HG02759 (cell line): Measurements from ENCODE around the gene RPS6KA3.
"Not testable (repeated sequence)": the region's sequence is repeated elsewhere in the genome, so short reads cannot be mapped to it uniquely, and the experiment has no call there.

ENCODE experiments used
- ATAC-seq: cut with Tn5 transposase; IDR thresholded peaks from one replicate; pipeline ENCODE4 v1.9.1; 2021; ENCODE audit warnings: mild to moderate bottlenecking, moderate library complexity; ENCODE audit not compliant: unreplicated experiment

The RPS6KA3 gene

GRCh38 chrX:20224814-20225487, 41.8 kb downstream of the RPS6KA3 start:
- peak; percentile 88 for ATAC-seq

- ATAC-seq = no peak
Observed at GRCh38 chrX:20221902-20222301, 44.8 kb downstream of the RPS6KA3 start.

GRCh38 chrX:20218836-20219505, 47.7 kb downstream of the RPS6KA3 start:
- ATAC-seq = no peak

GRCh38 chrX:20217906-20218305, 48.8 kb downstream of the RPS6KA3 start:
- ATAC-seq = no peak

GRCh38 chrX:20217271-20217670, 49.4 kb downstream of the RPS6KA3 start:
- no peak for ATAC-seq

GRCh38 chrX:20215565-20215964, 51.1 kb downstream of the RPS6KA3 start:
- ATAC-seq = no peak

GRCh38 chrX:20212486-20213089, 54.1 kb downstream of the RPS6KA3 start:
- ATAC-seq = peak; percentile 77

GRCh38 chrX:20211261-20211786, 55.4 kb downstream of the RPS6KA3 start:
- ATAC-seq = no peak

- peak; percentile 97 for ATAC-seq
Observed at GRCh38 chrX:20205927-20206708, 60.6 kb downstream of the RPS6KA3 start.

- no peak for ATAC-seq
Observed at GRCh38 chrX:20204351-20204750, 62.4 kb downstream of the RPS6KA3 start.

GRCh38 chrX:20197641-20198210, 69.0 kb downstream of the RPS6KA3 start:
- ATAC-seq = no peak

GRCh38 chrX:20189171-20189570, 77.5 kb downstream of the RPS6KA3 start:
- no peak for ATAC-seq

GRCh38 chrX:20181598-20182329, 84.9 kb downstream of the RPS6KA3 start:
- peak; percentile 77 for ATAC-seq

GRCh38 chrX:20177093-20177492, 89.6 kb downstream of the RPS6KA3 start:
- ATAC-seq = no peak

- no peak for ATAC-seq
Observed at GRCh38 chrX:20173856-20174255, 92.9 kb downstream of the RPS6KA3 start.

- no peak for ATAC-seq
Observed at GRCh38 chrX:20173313-20173712, 93.4 kb downstream of the RPS6KA3 start.

- no peak for ATAC-seq
Observed at GRCh38 chrX:20171887-20172286, 94.8 kb downstream of the RPS6KA3 start.

GRCh38 chrX:20162516-20162915, 104.2 kb downstream of the RPS6KA3 start:
- ATAC-seq = not testable (repeated sequence)

GRCh38 chrX:20159797-20160385, 106.8 kb downstream of the RPS6KA3 start:
- ATAC-seq = no peak

- ATAC-seq = no peak
Observed at GRCh38 chrX:20151689-20152088, 115.0 kb downstream of the RPS6KA3 start.
